HEK293 (cell line): Measurements from ENCODE around the gene TNNI3.

Experiments used
- CTCF ChIA-PET: fragments of 350-600 bp; formaldehyde crosslinking; extraction: SDS; loops from one replicate; lab custom pipeline; 2021; ENCODE audit warnings: antibody characterized with exemption; lab: Yijun Ruan, JAX
- POLR2A ChIA-PET: fragments of 300-600 bp; formaldehyde crosslinking; extraction: SDS; loops from one replicate; lab custom pipeline; 2020; ENCODE audit warnings: antibody characterized with exemption, inconsistent platforms; lab: Yijun Ruan, JAX
- H3K27ac ChIP-seq: fragments of 200-500 bp; sonication (Bioruptor generic); 2 replicates; pipeline ENCODE4 v1.5.1; 2014; ENCODE audit warnings: low read depth, low read length, control low read depth, inconsistent platforms; ENCODE audit errors: extremely low read depth
- H3K36me3 ChIP-seq, 2 experiments: fragments of 200-500 bp in 1 of 2; sonication (Bioruptor generic) in 1 of 2; 1 replicate in 1 of 2; 2 replicates in 1 of 2; pipeline ENCODE4 v1.5.1; 2014 to 2017; ENCODE audit warnings: inconsistent platforms in 2 of 2, low read length in 2 of 2; ENCODE audit not compliant: control insufficient read depth in 2 of 2, insufficient read depth in 1 of 2
- H3K4me1 ChIP-seq: fragments of 200-500 bp; sonication (Bioruptor generic); 2 replicates; pipeline ENCODE4 v1.5.1; 2014; ENCODE audit warnings: mild to moderate bottlenecking, low read length, inconsistent platforms; ENCODE audit not compliant: control insufficient read depth, insufficient read depth
- H3K4me3 ChIP-seq: 2 replicates; pipeline ENCODE4 v1.5.1; 2011; ENCODE audit warnings: low read depth, mild to moderate bottlenecking, control low read depth, low read length, moderate library complexity
- H3K9me3 ChIP-seq: fragments of 200-500 bp; sonication (Bioruptor generic); 2 replicates; pipeline ENCODE4 v1.5.1; 2014; ENCODE audit warnings: low read depth, low read length, inconsistent platforms; ENCODE audit not compliant: control insufficient read depth, insufficient read depth
- KLF17 ChIP-seq: fragments of 450-650 bp; formaldehyde crosslinking; IDR thresholded peaks from 2 replicates; pipeline ENCODE4 v1.5.1; 2016; ENCODE audit warnings: missing biosample characterization, missing genetic modification characterization
- KLF9 ChIP-seq: fragments of 450-650 bp; formaldehyde crosslinking; IDR thresholded peaks from 2 replicates; pipeline ENCODE4 v1.5.1; 2016; ENCODE audit warnings: missing biosample characterization, missing genetic modification characterization, low read depth
- OSR2 ChIP-seq: fragments of 450-650 bp; formaldehyde crosslinking; IDR thresholded peaks from 2 replicates; pipeline ENCODE4 v1.5.1; 2016; ENCODE audit warnings: missing biosample characterization, missing genetic modification characterization
- PRDM6 ChIP-seq: fragments of 450-650 bp; formaldehyde crosslinking; IDR thresholded peaks from 2 replicates; pipeline ENCODE4 v1.5.1; 2017; ENCODE audit warnings: missing biosample characterization, missing genetic modification characterization
- RBAK ChIP-seq: fragments of 450-650 bp; formaldehyde crosslinking; IDR thresholded peaks from 2 replicates; pipeline ENCODE4 v1.5.1; 2016; ENCODE audit warnings: missing biosample characterization, missing genetic modification characterization
- YY2 ChIP-seq: fragments of 450-650 bp; formaldehyde crosslinking; IDR thresholded peaks from 2 replicates; pipeline ENCODE4 v1.5.1; 2016; ENCODE audit warnings: missing biosample characterization, missing genetic modification characterization
- ZBTB10 ChIP-seq: fragments of 450-650 bp; formaldehyde crosslinking; IDR thresholded peaks from 2 replicates; pipeline ENCODE4 v1.5.1; 2016; ENCODE audit warnings: missing biosample characterization, missing genetic modification characterization
- ZBTB17 ChIP-seq: fragments of 450-650 bp; formaldehyde crosslinking; IDR thresholded peaks from 2 replicates; pipeline ENCODE4 v1.5.1; 2016; ENCODE audit warnings: missing biosample characterization, missing genetic modification characterization
- ZBTB6 ChIP-seq: fragments of 450-650 bp; formaldehyde crosslinking; IDR thresholded peaks from 2 replicates; pipeline ENCODE4 v1.5.1; 2017; ENCODE audit warnings: missing biosample characterization, missing genetic modification characterization
- ZNF2 ChIP-seq: fragments of 450-650 bp; formaldehyde crosslinking; IDR thresholded peaks from 2 replicates; pipeline ENCODE4 v1.5.1; 2016; ENCODE audit warnings: missing biosample characterization, missing genetic modification characterization
- ZNF324 ChIP-seq: fragments of 450-650 bp; formaldehyde crosslinking; IDR thresholded peaks from 2 replicates; pipeline ENCODE4 v1.5.1; 2016; ENCODE audit warnings: missing biosample characterization, missing genetic modification characterization
- ZNF335 ChIP-seq: fragments of 450-650 bp; formaldehyde crosslinking; conservative IDR thresholded peaks from 2 replicates; pipeline ENCODE4 v1.5.1; 2016; ENCODE audit warnings: missing biosample characterization, missing genetic modification characterization
- ZNF341 ChIP-seq: fragments of 450-650 bp; formaldehyde crosslinking; IDR thresholded peaks from 2 replicates; pipeline ENCODE4; 2016; ENCODE audit warnings: low read depth, missing biosample characterization, missing genetic modification characterization
- ZNF391 ChIP-seq: fragments of 450-650 bp; formaldehyde crosslinking; IDR thresholded peaks from 2 replicates; pipeline ENCODE4 v1.5.1; 2016; ENCODE audit warnings: low read depth, missing biosample characterization, missing genetic modification characterization, borderline replicate concordance
- ZNF426 ChIP-seq: fragments of 450-650 bp; formaldehyde crosslinking; IDR thresholded peaks from 2 replicates; pipeline ENCODE4 v1.5.1; 2017; ENCODE audit warnings: missing biosample characterization, missing genetic modification characterization, mild to moderate bottlenecking, inconsistent platforms, moderate library complexity
- ZNF501 ChIP-seq: fragments of 450-650 bp; formaldehyde crosslinking; IDR thresholded peaks from 2 replicates; pipeline ENCODE4 v1.5.1; 2016; ENCODE audit warnings: missing biosample characterization, missing genetic modification characterization
- ZNF571 ChIP-seq: fragments of 450-650 bp; formaldehyde crosslinking; IDR thresholded peaks from 2 replicates; pipeline ENCODE4 v1.5.0; 2017; ENCODE audit warnings: missing biosample characterization, missing genetic modification characterization
- ZNF624 ChIP-seq: fragments of 450-650 bp; formaldehyde crosslinking; IDR thresholded peaks from 2 replicates; pipeline ENCODE4 v1.5.1; 2017; ENCODE audit warnings: missing biosample characterization, missing genetic modification characterization
- ZNF76 ChIP-seq: fragments of 450-650 bp; formaldehyde crosslinking; IDR thresholded peaks from 2 replicates; pipeline ENCODE4; 2016; ENCODE audit warnings: low read depth, missing biosample characterization, missing genetic modification characterization, borderline replicate concordance
- ZSCAN16 ChIP-seq: fragments of 450-650 bp; formaldehyde crosslinking; IDR thresholded peaks from 2 replicates; pipeline ENCODE4 v1.5.1; 2016; ENCODE audit warnings: missing biosample characterization, missing genetic modification characterization
- TF ChIP-seq, protein P1 (sequence below): fragments of 450-650 bp; formaldehyde crosslinking; IDR thresholded peaks from 2 replicates; pipeline ENCODE4 v1.5.1; 2016; ENCODE audit warnings: missing biosample characterization, missing genetic modification characterization
- TF ChIP-seq, protein P2 (sequence below): fragments of 450-650 bp; formaldehyde crosslinking; optimal IDR thresholded peaks from 2 replicates; pipeline ENCODE3; 2016; ENCODE audit warnings: missing biosample characterization, mild to moderate bottlenecking, missing genetic modification characterization
- TF ChIP-seq, protein P3 (sequence below): fragments of 450-650 bp; formaldehyde crosslinking; IDR thresholded peaks from 2 replicates; pipeline ENCODE4; 2016; ENCODE audit warnings: missing biosample characterization, missing genetic modification characterization

Gene TNNI3

GRCh38 chr19:55116232-55116858 is 41.2 kb downstream of the TNNI3 start (continued):
- TF ChIP-seq PRDM6 (no peak), ZNF571 (no peak), ZNF335 (tag by site-specific recombination) (0 out of 2 replicates have a peak, but pooled peaks have one; percentile 37), KLF17 (no peak), ZBTB10 (tag by site-specific recombination) (0 out of 2 replicates have a peak, but pooled peaks have one; percentile 6), ZNF501 (tag by site-specific recombination) (0 out of 2 replicates have a peak, but pooled peaks have one; percentile 34), KLF9 (tag by site-specific recombination) (0 out of 2 replicates have a peak, but pooled peaks have one; percentile 6), ZBTB17 (peak; percentile 80)
- TF ChIP-seq, protein P1, sequence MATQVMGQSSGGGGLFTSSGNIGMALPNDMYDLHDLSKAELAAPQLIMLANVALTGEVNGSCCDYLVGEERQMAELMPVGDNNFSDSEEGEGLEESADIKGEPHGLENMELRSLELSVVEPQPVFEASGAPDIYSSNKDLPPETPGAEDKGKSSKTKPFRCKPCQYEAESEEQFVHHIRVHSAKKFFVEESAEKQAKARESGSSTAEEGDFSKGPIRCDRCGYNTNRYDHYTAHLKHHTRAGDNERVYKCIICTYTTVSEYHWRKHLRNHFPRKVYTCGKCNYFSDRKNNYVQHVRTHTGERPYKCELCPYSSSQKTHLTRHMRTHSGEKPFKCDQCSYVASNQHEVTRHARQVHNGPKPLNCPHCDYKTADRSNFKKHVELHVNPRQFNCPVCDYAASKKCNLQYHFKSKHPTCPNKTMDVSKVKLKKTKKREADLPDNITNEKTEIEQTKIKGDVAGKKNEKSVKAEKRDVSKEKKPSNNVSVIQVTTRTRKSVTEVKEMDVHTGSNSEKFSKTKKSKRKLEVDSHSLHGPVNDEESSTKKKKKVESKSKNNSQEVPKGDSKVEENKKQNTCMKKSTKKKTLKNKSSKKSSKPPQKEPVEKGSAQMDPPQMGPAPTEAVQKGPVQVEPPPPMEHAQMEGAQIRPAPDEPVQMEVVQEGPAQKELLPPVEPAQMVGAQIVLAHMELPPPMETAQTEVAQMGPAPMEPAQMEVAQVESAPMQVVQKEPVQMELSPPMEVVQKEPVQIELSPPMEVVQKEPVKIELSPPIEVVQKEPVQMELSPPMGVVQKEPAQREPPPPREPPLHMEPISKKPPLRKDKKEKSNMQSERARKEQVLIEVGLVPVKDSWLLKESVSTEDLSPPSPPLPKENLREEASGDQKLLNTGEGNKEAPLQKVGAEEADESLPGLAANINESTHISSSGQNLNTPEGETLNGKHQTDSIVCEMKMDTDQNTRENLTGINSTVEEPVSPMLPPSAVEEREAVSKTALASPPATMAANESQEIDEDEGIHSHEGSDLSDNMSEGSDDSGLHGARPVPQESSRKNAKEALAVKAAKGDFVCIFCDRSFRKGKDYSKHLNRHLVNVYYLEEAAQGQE (tag by site-specific recombination), result no peak
- TF ChIP-seq, protein P2, sequence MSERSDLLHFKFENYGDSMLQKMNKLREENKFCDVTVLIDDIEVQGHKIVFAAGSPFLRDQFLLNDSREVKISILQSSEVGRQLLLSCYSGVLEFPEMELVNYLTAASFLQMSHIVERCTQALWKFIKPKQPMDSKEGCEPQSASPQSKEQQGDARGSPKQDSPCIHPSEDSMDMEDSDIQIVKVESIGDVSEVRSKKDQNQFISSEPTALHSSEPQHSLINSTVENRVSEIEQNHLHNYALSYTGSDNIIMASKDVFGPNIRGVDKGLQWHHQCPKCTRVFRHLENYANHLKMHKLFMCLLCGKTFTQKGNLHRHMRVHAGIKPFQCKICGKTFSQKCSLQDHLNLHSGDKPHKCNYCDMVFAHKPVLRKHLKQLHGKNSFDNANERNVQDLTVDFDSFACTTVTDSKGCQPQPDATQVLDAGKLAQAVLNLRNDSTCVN, result peak; percentile 25

- CTCF ChIA-PET, result interaction anchor here (1.1 to 4.6 kb wide), 2 partner anchors 18 to 27 kb away, joined by 4 to 26 read pairs; no protein-coding TSS in a partner anchor
- H3K27ac ChIP-seq, result peak overlapping the region; percentile 22; the same call in 1 of the 2 replicates
- H3K9me3 ChIP-seq, result no peaks in the 10 kb centered on the region
- peak overlapping the region; percentile 78 for H3K4me3 ChIP-seq
- H3K36me3 ChIP-seq, result peaks cover 0 to 15% of the 10 kb centered on the region in 2 experiments; a peak in 2 of 3 replicates
- POLR2A ChIA-PET, result interaction anchor here (1.1 to 1.5 kb wide), 2 partner anchors 46 to 484 kb away, joined by 4 to 5 read pairs; partner anchors contain the start of gene FIZ1
- H3K4me1 ChIP-seq, result peaks cover 18% of the 10 kb centered on the region
- TF ChIP-seq ZNF624 (tag by site-specific recombination) (no peak), ZNF571 (no peak), ZNF76 (no peak), RBAK (tag by site-specific recombination) (no peak), ZSCAN16 (tag by site-specific recombination) (no peak), ZNF391 (tag by site-specific recombination) (no peak), ZNF341 (tag by site-specific recombination) (no peak), ZNF426 (no peak), ZNF324 (tag by site-specific recombination) (no peak), YY2 (tag by site-specific recombination) (no peak), OSR2 (no peak), ZNF2 (tag by site-specific recombination) (no peak), ZBTB6 (tag by site-specific recombination) (no peak)
- TF ChIP-seq, protein P3, sequence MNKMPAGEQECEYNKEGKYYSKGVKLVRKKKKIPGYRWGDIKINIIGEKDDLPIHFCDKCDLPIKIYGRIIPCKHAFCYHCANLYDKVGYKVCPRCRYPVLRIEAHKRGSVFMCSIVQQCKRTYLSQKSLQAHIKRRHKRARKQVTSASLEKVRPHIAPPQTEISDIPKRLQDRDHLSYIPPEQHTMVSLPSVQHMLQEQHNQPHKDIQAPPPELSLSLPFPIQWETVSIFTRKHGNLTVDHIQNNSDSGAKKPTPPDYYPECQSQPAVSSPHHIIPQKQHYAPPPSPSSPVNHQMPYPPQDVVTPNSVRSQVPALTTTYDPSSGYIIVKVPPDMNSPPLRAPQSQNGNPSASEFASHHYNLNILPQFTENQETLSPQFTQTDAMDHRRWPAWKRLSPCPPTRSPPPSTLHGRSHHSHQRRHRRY (tag by site-specific recombination), result no peak
Measured at GRCh38 chr19:55115446-55116065, 42.0 kb downstream of the TNNI3 start.
